HepG2 (cell line): ENCODE measurements around the gene H19. TPM values are rescaled to one million over a fixed set of nuclear protein-coding genes. Genes with fewer than 3 reads are reported as not detected.

Source experiments
- ATAC-seq: fragments of 200-7000 bp; cut with Tn5 transposase; 3 replicates; pipeline ENCODE4 v1.9.1; 2020; ENCODE audit warnings: mild to moderate bottlenecking, moderate library complexity
- BruUV-seq: library from RNA; stranded (reverse); fragments of 400-500 nt; replicated peaks from 2 replicates; lab custom pipeline; 2021; lab: Mats Ljungman, UMichigan
- CTCF ChIA-PET: fragments of 300-600 bp; formaldehyde crosslinking; extraction: SDS; loops from one replicate; lab custom pipeline; 2021; ENCODE audit warnings: low total read pairs, inconsistent platforms, low intra/inter-chr PET ratio; lab: Yijun Ruan, JAX
- POLR2A ChIA-PET: fragments of 350-600 bp; sonication (Branson Sonifier 250); formaldehyde crosslinking; loops from one replicate; lab custom pipeline; 2020; ENCODE audit warnings: antibody characterized with exemption, inconsistent platforms; lab: Yijun Ruan, JAX
- DNase-seq: peaks from one replicate; pipeline ENCODE4 v3.0.0-alpha.2; 2015; ENCODE audit warnings: low spot score
- FAIRE-seq: peaks from 3 replicates; lab custom pipeline; 2011; peaks lifted over from hg19 to GRCh38; lab: Jason Lieb, UNC
- H2AFZ ChIP-seq: one replicate; pipeline ENCODE4 v1.6.1; 2011; ENCODE audit warnings: low read length, inconsistent platforms
- H3K27ac ChIP-seq: fragments of 300-600 bp; 3 replicates; pipeline ENCODE4 v1.8.0; 2011; ENCODE audit warnings: mixed run types, mild to moderate bottlenecking, mixed read lengths, low read length, inconsistent platforms; ENCODE audit not compliant: insufficient read depth; ENCODE audit errors: extremely low read length
- H3K27me3 ChIP-seq, 2 experiments: fragments of 200-600 bp in 1 of 2; 2 replicates in 1 of 2; 3 replicates in 1 of 2; pipeline versions ENCODE4 v1.6.0 to v1.8.0; 2011; ENCODE audit warnings: low read length in 2 of 2, mild to moderate bottlenecking in 2 of 2, moderate library complexity in 2 of 2, inconsistent platforms in 1 of 2; ENCODE audit not compliant: insufficient read depth in 2 of 2, control insufficient read depth in 1 of 2
- H3K36me3 ChIP-seq, 2 experiments: fragments of 200-600 bp in 1 of 2; replicated peaks in 1 of 2; 2 replicates in 1 of 2; 3 replicates in 1 of 2; pipeline versions ENCODE4 v1.5.1 to v1.8.0; 2011; ENCODE audit warnings: low read length in 2 of 2, inconsistent platforms in 1 of 2; ENCODE audit not compliant: insufficient read depth in 2 of 2, control insufficient read depth in 1 of 2
- H3K4me1 ChIP-seq: 2 replicates; pipeline ENCODE4 v1.5.1; 2012; ENCODE audit warnings: low read length, inconsistent platforms; ENCODE audit not compliant: insufficient read depth
- H3K4me2 ChIP-seq: 2 replicates; pipeline ENCODE4 v1.6.0; 2011; ENCODE audit warnings: low read depth, low read length, inconsistent platforms
- H3K4me3 ChIP-seq, 3 experiments: fragments of 200-600 bp in 1 of 3; sonication (generic), shearing (Covaris generic) in 1 of 3; replicated peaks in 1 of 3; 2 replicates each; pipeline ENCODE4 v1.5.1; 2011 to 2016; ENCODE audit warnings: low read length in 3 of 3, inconsistent platforms in 2 of 3, low read depth in 2 of 3, mild to moderate bottlenecking in 2 of 3, control low read depth in 1 of 3, mixed read lengths in 1 of 3; ENCODE audit not compliant: insufficient read depth in 1 of 3
- H3K79me2 ChIP-seq: one replicate; pipeline ENCODE4 v1.6.1; 2011; ENCODE audit warnings: low read length, inconsistent platforms; ENCODE audit not compliant: insufficient read depth
- H3K9ac ChIP-seq: 2 replicates; pipeline ENCODE4 v1.6.0; 2011; ENCODE audit warnings: mild to moderate bottlenecking, low read depth, low read length, inconsistent platforms; ENCODE audit not compliant: insufficient read depth
- H3K9me3 ChIP-seq: 2 replicates; pipeline ENCODE4 v1.5.1; 2012; ENCODE audit warnings: mild to moderate bottlenecking, low read length
- H4K20me1 ChIP-seq: 2 replicates; pipeline ENCODE4 v1.6.0; 2011; ENCODE audit warnings: inconsistent platforms, mild to moderate bottlenecking, low read length, moderate library complexity; ENCODE audit not compliant: insufficient read depth
- ARID2 ChIP-seq: sonication (generic); formaldehyde crosslinking; IDR thresholded peaks from 2 replicates; pipeline ENCODE4 v1.8.1; 2022; ENCODE audit warnings: mild to moderate bottlenecking, missing genetic modification reagents, borderline replicate concordance
- RBFOX2 ChIP-seq: fragments of 200-400 bp; formaldehyde crosslinking; IDR thresholded peaks from 2 replicates; pipeline ENCODE4 v1.6.1; 2017; ENCODE audit warnings: low read depth, mild to moderate bottlenecking, low read length
- SMARCE1 ChIP-seq: fragments of 450-650 bp; IDR thresholded peaks from 2 replicates; pipeline ENCODE4 v1.6.1; 2017; ENCODE audit warnings: borderline replicate concordance
- ZNF383 ChIP-seq: sonication (generic); formaldehyde crosslinking; IDR thresholded peaks from 2 replicates; pipeline ENCODE4 v1.4.0; 2020; ENCODE audit warnings: missing genetic modification reagents, mild to moderate bottlenecking, borderline replicate concordance
- ZNF781 ChIP-seq: sonication (generic); formaldehyde crosslinking; IDR thresholded peaks from 2 replicates; pipeline ENCODE4 v1.5.1; 2020; ENCODE audit warnings: borderline replicate concordance, mild to moderate bottlenecking, missing genetic modification reagents; ENCODE audit errors: not compliant biosample characterization
- WGBS: methylation state at CpG from one replicate; pipeline ENCODE4 v1.1.6; 2017; ENCODE audit warnings: low lambda C conversion rate; 5-methylcytosine and 5-hydroxymethylcytosine counted together
- in situ Hi-C: cut with HindIII; loops from 2 replicates; pipeline ENCODE4 v1.10.0; 2017; ENCODE audit warnings: low pct_unique_long_range_greater_than_20kb; ENCODE audit not compliant: extremely low pct_ligation_motif_present
- intact Hi-C: fragments of 100-400 bp; cut with micrococcal nuclease; formaldehyde crosslinking; loops from one replicate; pipeline ENCODE4 v1.10.0; 2022; ENCODE audit not compliant: unreplicated experiment
- polyA plus RNA-seq, 8 experiments: library from polyadenylated mRNA; depleted of rRNA in 3 of 8; stranded (reverse) in 7 of 8; unstranded in 1 of 8; fragments of >200 nt; fragmentation: Illumina TruSeq in 4 of 8; extraction: Trizol in 4 of 8; gene quantifications; 2 replicates each; pipeline versions ENCODE4 v1.2.1 to v1.2.3, GENCODE V29; 2011 to 2016; ENCODE audit warnings: low read depth in 4 of 8, missing spikeins in 1 of 8, mixed read lengths in 1 of 8; ENCODE audit not compliant: insufficient read depth in 1 of 8
- total RNA-seq, 5 experiments: library from RNA; depleted of rRNA; stranded (reverse); fragments of >200 nt; fragmentation: Illumina TruSeq; extraction: Trizol; gene quantifications; 2 replicates each; pipeline ENCODE4 v1.2.3, GENCODE V29; 2016; ENCODE audit warnings: low read depth in 1 of 5
- TF ChIP-seq, protein P1 (sequence below): sonication (generic); formaldehyde crosslinking; IDR thresholded peaks from 2 replicates; pipeline ENCODE4 v1.5.0; 2020; ENCODE audit warnings: mild to moderate bottlenecking, missing genetic modification reagents
- TF ChIP-seq, protein P2 (sequence below): sonication (generic); formaldehyde crosslinking; IDR thresholded peaks from 2 replicates; pipeline ENCODE4 v1.4.0; 2020; ENCODE audit warnings: mild to moderate bottlenecking, low read depth, missing genetic modification reagents
- TF ChIP-seq, protein P3 (sequence below): sonication (generic); formaldehyde crosslinking; conservative IDR thresholded peaks from 2 replicates; pipeline ENCODE4 v1.4.0; 2020; ENCODE audit warnings: missing genetic modification reagents

Gene H19
- total and polyA plus RNA-seq, 2 of the 13 experiments (the other 11 are each of a cell fraction or from before 2014, with no cell fraction given), result 1.2 to 2.4 TPM

DNA sequence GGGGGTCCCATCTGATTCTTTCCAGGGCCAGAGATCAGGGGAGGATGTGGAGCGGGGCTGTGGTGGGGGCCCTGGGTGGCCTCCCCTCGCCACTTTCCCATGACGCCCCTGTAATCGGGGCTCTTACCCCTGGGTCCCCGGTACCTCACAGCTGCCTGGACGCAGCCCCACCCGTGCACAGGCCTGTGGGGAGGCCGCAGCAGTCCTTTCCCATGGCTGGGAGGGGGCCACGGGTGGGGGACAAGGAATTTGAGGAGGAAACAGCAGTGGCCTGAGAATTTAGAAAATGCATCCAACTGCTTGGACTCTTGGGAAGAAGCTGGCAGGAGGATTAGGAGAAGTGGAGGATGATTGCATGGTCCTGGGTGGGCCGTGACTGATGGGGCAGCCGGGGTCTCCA lies 18.0 kb downstream of the H19 start:
- Histone ChIP-seq H3K27me3 (no peaks in the 10 kb centered on the region), H2AFZ (no peak overlapping the region), H3K9ac (no peak overlapping the region), H3K9me3 (no peaks in the 10 kb centered on the region), H4K20me1 (no peaks in the 10 kb centered on the region), H3K27ac (no peak overlapping the region), H3K4me3 (no peak overlapping the region), H3K79me2 (no peaks in the 10 kb centered on the region), H3K4me2 (no peak overlapping the region), H3K36me3 (no peaks in the 10 kb centered on the region), H3K4me1 (no peaks in the 10 kb centered on the region)
- in situ Hi-C loops (no loop called here), intact Hi-C loops (no loop called here)
- DNase-seq, result no peak
- BruUV-seq, result no TSS peak
- no CpG with 5 or more reads among the region's 11 CpGs for WGBS
- no peak for FAIRE-seq
- no peak for TF ChIP-seq ZNF781
- TF ChIP-seq, protein P1, sequence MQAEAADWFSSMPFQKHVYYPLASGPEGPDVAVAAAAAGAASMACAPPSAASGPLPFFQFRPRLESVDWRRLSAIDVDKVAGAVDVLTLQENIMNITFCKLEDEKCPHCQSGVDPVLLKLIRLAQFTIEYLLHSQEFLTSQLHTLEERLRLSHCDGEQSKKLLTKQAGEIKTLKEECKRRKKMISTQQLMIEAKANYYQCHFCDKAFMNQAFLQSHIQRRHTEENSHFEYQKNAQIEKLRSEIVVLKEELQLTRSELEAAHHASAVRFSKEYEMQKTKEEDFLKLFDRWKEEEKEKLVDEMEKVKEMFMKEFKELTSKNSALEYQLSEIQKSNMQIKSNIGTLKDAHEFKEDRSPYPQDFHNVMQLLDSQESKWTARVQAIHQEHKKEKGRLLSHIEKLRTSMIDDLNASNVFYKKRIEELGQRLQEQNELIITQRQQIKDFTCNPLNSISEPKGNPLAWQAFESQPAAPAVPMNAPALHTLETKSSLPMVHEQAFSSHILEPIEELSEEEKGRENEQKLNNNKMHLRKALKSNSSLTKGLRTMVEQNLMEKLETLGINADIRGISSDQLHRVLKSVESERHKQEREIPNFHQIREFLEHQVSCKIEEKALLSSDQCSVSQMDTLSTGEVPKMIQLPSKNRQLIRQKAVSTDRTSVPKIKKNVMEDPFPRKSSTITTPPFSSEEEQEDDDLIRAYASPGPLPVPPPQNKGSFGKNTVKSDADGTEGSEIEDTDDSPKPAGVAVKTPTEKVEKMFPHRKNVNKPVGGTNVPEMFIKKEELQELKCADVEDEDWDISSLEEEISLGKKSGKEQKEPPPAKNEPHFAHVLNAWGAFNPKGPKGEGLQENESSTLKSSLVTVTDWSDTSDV (CRISPR knock-in tag), result no peak
- TF ChIP-seq, protein P2, sequence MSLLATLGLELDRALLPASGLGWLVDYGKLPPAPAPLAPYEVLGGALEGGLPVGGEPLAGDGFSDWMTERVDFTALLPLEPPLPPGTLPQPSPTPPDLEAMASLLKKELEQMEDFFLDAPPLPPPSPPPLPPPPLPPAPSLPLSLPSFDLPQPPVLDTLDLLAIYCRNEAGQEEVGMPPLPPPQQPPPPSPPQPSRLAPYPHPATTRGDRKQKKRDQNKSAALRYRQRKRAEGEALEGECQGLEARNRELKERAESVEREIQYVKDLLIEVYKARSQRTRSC (CRISPR knock-in tag), result no peak
- no peak for TF ChIP-seq SMARCE1
- no peak for TF ChIP-seq ZNF383
- TF ChIP-seq, protein P3, sequence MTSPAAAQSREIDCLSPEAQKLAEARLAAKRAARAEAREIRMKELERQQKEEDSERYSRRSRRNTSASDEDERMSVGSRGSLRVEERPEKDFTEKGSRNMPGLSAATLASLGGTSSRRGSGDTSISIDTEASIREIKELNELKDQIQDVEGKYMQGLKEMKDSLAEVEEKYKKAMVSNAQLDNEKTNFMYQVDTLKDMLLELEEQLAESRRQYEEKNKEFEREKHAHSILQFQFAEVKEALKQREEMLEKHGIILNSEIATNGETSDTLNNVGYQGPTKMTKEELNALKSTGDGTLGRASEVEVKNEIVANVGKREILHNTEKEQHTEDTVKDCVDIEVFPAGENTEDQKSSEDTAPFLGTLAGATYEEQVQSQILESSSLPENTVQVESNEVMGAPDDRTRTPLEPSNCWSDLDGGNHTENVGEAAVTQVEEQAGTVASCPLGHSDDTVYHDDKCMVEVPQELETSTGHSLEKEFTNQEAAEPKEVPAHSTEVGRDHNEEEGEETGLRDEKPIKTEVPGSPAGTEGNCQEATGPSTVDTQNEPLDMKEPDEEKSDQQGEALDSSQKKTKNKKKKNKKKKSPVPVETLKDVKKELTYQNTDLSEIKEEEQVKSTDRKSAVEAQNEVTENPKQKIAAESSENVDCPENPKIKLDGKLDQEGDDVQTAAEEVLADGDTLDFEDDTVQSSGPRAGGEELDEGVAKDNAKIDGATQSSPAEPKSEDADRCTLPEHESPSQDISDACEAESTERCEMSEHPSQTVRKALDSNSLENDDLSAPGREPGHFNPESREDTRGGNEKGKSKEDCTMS (CRISPR knock-in tag), result no peak
- 0 out of 2 replicates have a peak, but pooled peaks have one; percentile 26 for TF ChIP-seq RBFOX2
- TF ChIP-seq ARID2 (CRISPR knock-in tag), result no peak
- ChIA-PET POLR2A (interaction anchor here (2.2 to 26.2 kb wide), 4 partner anchors 7 to 157 kb away, joined by 7 to 720 read pairs (median 376); no protein-coding TSS in a partner anchor), CTCF (no interaction called here)
- ATAC-seq, result no peak
